ENCODE measurements around the gene DGKQ.

- TF ChIP-seq, protein P1, sequence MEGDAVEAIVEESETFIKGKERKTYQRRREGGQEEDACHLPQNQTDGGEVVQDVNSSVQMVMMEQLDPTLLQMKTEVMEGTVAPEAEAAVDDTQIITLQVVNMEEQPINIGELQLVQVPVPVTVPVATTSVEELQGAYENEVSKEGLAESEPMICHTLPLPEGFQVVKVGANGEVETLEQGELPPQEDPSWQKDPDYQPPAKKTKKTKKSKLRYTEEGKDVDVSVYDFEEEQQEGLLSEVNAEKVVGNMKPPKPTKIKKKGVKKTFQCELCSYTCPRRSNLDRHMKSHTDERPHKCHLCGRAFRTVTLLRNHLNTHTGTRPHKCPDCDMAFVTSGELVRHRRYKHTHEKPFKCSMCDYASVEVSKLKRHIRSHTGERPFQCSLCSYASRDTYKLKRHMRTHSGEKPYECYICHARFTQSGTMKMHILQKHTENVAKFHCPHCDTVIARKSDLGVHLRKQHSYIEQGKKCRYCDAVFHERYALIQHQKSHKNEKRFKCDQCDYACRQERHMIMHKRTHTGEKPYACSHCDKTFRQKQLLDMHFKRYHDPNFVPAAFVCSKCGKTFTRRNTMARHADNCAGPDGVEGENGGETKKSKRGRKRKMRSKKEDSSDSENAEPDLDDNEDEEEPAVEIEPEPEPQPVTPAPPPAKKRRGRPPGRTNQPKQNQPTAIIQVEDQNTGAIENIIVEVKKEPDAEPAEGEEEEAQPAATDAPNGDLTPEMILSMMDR (IDR thresholded peaks at IDR 0.05) = no peak
- no peak for TF ChIP-seq POLR2A (IDR thresholded peaks at IDR 0.05)
Measured at GRCh38 chr4:984336-985054, 11.1 kb upstream of the DGKQ start.
